ENCODE results near the gene RTP3.
A peak's percentile ranks its signal among the peaks of the same experiment; 100 is the strongest.

RTP3 gene

GRCh38 chr3:46496746-46497555 lies 825 bp upstream of the RTP3 start:
- Histone ChIP-seq H3F3A (ENCODE audit: insufficient read depth) (no peaks in the 10 kb centered on the region), H3K4me2 (ENCODE audit: low read depth, low read length, poor library complexity, severe bottlenecking) (no peak overlapping the region), H4K20me1 (ENCODE audit: low read depth, low read length) (no peaks in the 10 kb centered on the region), H3K9me3 (ENCODE audit: insufficient read depth, low read length) (no peaks in the 10 kb centered on the region), H3K36me3 (ENCODE audit: low read length) (no peaks in the 10 kb centered on the region), H2AFZ (ENCODE audit: low read depth, low read length, severe bottlenecking) (no peak overlapping the region), H3K4me3 (ENCODE audit: insufficient read depth, low read length, poor library complexity, severe bottlenecking) (no peak overlapping the region), H3K9ac (ENCODE audit: low read length) (peak overlapping the region; percentile 38; the same call in 1 of the 2 replicates), H3K27me3 (ENCODE audit: low read length) (no peaks in the 10 kb centered on the region), H3K9me2 (replicated peaks; ENCODE audit: insufficient read depth, low read length) (no peaks in the 10 kb centered on the region), H3K27ac (ENCODE audit: low read depth, low read length) (no peak overlapping the region), H3K79me2 (ENCODE audit: insufficient read depth, low read length) (no peaks in the 10 kb centered on the region)
- TF ChIP-seq EZH2phosphoT487 (conservative IDR thresholded peaks at IDR 0.05; ENCODE audit: low read length) (no peak), CTCF (IDR thresholded peaks at IDR 0.05; ENCODE audit: insufficient read depth, low read length, poor library complexity, severe bottlenecking) (peak; percentile 72)

GRCh38 chr3:46498916-46499519 lies 1.2 kb downstream of the RTP3 start:
- Histone ChIP-seq H4K20me1 (ENCODE audit: low read depth, low read length) (no peaks in the 10 kb centered on the region), H3K9me2 (replicated peaks; ENCODE audit: insufficient read depth, low read length) (no peaks in the 10 kb centered on the region), H3K27me3 (ENCODE audit: low read length) (no peaks in the 10 kb centered on the region), H3K4me3 (ENCODE audit: insufficient read depth, low read length, poor library complexity, severe bottlenecking) (no peak overlapping the region), H3K79me2 (ENCODE audit: insufficient read depth, low read length) (no peaks in the 10 kb centered on the region), H3K27ac (ENCODE audit: low read depth, low read length) (no peak overlapping the region), H3F3A (ENCODE audit: insufficient read depth) (no peaks in the 10 kb centered on the region), H2AFZ (ENCODE audit: low read depth, low read length, severe bottlenecking) (no peak overlapping the region), H3K4me2 (ENCODE audit: low read depth, low read length, poor library complexity, severe bottlenecking) (no peak overlapping the region), H3K9me3 (ENCODE audit: insufficient read depth, low read length) (peaks cover 4% of the 10 kb centered on the region; the same call in 1 of the 2 replicates), H3K36me3 (ENCODE audit: low read length) (no peaks in the 10 kb centered on the region; the same call in 1 of the 2 replicates), H3K9ac (ENCODE audit: low read length) (no peak overlapping the region)
- TF ChIP-seq EZH2phosphoT487 (conservative IDR thresholded peaks at IDR 0.05; ENCODE audit: low read length) (no peak), CTCF (IDR thresholded peaks at IDR 0.05; ENCODE audit: insufficient read depth, low read length, poor library complexity, severe bottlenecking) (no peak)

GRCh38 chr3:46500656-46501635 lies 3.2 kb downstream of the RTP3 start:
- peaks cover 6% of the 10 kb centered on the region; the same call in 1 of the 2 replicates for H3F3A ChIP-seq (ENCODE audit: insufficient read depth)
- peaks cover 15% of the 10 kb centered on the region; the same call in 1 of the 2 replicates for H3K9me3 ChIP-seq (ENCODE audit: insufficient read depth, low read length)
- no peaks in the 10 kb centered on the region for H4K20me1 ChIP-seq (ENCODE audit: low read depth, low read length)
- no peak overlapping the region for H2AFZ ChIP-seq (ENCODE audit: low read depth, low read length, severe bottlenecking)
- H3K27ac ChIP-seq (ENCODE audit: low read depth, low read length) = no peak overlapping the region
- no peaks in the 10 kb centered on the region; the same call in 1 of the 2 replicates for H3K36me3 ChIP-seq (ENCODE audit: low read length)
- H3K4me3 ChIP-seq (ENCODE audit: insufficient read depth, low read length, poor library complexity, severe bottlenecking) = no peak overlapping the region
- TF ChIP-seq EZH2phosphoT487 (conservative IDR thresholded peaks at IDR 0.05; ENCODE audit: low read length) (no peak), CTCF (IDR thresholded peaks at IDR 0.05; ENCODE audit: insufficient read depth, low read length, poor library complexity, severe bottlenecking) (no peak)
- H3K4me2 ChIP-seq (ENCODE audit: low read depth, low read length, poor library complexity, severe bottlenecking) = no peak overlapping the region
- H3K27me3 ChIP-seq (ENCODE audit: low read length) = no peaks in the 10 kb centered on the region
- H3K9me2 ChIP-seq (replicated peaks; ENCODE audit: insufficient read depth, low read length) = no peaks in the 10 kb centered on the region
- peak overlapping the region; percentile 3; the same call in 1 of the 2 replicates for H3K9ac ChIP-seq (ENCODE audit: low read length)
- H3K79me2 ChIP-seq (ENCODE audit: insufficient read depth, low read length) = no peaks in the 10 kb centered on the region

All from SU-DHL-6 (cell line).